Activated CD8-positive, alpha-beta memory T cell treated with anti-CD3 and anti-CD28 coated beads for 1 hour (primary cell): Measurements from ENCODE around the gene RAVER1.
A peak's percentile ranks its signal among the peaks of the same experiment; 100 is the strongest.

Experiments
- DNase-seq, 2 donors: peaks; one replicate each; pipeline ENCODE4 v3.0.0-alpha.2; 2020; ENCODE audit warnings: low read depth in 1 of 2; ENCODE audit errors: extremely low read depth in 1 of 2

Gene RAVER1

GRCh38 chr19:10270616-10271394, 62.5 kb downstream of the RAVER1 start, which contains the start of gene ICAM1:
Gene ICAM1, plus strand, starts transcription at chr19:10271120. Its CDS starts 40 bp downstream, at chr19:10271160.
- peak; percentile 26 to 52 for DNase-seq

- DNase-seq: peak in 1 of 2 donors; percentile 56
Observed at GRCh38 chr19:10270180-10270615, 63.1 kb downstream of the RAVER1 start.

- DNase-seq: peak; percentile 65 to 81
Observed at GRCh38 chr19:10269333-10270179, 63.8 kb downstream of the RAVER1 start.

- DNase-seq: no peak
Observed at GRCh38 chr19:10268071-10268470, 65.3 kb downstream of the RAVER1 start.

GRCh38 chr19:10266706-10267105, 66.6 kb downstream of the RAVER1 start:
- DNase-seq: no peak
